ENCODE data around the gene FICD. TPM values are rescaled to one million over a fixed set of nuclear protein-coding genes. Genes with fewer than 3 reads are reported as not detected.
A peak's percentile ranks its signal among the peaks of the same experiment; 100 is the strongest.

The FICD gene
- total and polyA plus RNA-seq, 9 of the 15 experiments (the other 6 are each of a cell fraction or from before 2014, with no cell fraction given), result 0.88 to 4.5 (median 1.9) TPM

DNA sequence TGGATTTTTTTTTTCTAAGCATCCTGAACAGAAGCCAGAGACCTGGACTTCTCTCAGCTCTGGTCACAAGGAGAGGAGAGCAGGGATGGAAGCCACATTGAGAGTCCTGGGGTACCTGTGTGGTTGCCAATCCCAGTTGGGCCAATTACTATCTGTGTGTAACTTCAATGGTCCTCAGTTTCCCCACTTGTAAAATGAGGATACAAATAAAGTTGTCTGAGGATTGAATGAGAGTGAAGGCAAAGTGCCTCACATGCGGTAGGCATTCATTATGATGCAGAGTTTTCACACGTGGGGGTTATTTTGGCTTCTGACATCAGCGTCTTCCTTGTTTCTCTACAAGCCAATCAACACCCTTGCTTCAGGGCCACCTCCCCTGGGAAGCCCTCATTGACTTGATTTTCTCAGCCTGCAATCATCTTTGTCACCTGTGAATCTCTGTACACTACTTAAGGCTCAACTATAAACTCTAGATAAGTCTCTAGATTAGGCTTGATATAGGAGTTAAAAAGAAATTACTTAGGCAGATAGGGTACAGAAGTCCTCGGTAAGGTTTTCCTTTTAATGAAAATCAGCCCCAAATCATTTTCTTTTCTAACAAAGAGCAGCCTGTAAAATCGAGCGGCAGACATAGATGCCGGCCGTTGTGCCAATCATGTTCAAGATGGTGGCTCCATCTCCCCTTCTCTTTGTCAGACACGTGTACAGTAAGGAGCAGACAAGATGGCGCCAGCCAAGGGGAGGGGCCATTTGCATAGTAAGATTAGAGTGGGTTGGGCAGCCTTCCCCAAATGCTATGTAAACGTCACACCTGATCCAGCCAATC lies 37.8 kb upstream of the FICD start (continued):
- TF ChIP-seq BRF2 (IDR thresholded peaks at IDR 0.05; ENCODE audit: borderline replicate concordance, insufficient read depth, insufficient read length) (no peak), HDAC2 (IDR thresholded peaks at IDR 0.05) (no peak), ZNF274 (IDR thresholded peaks at IDR 0.05; ENCODE audit: borderline replicate concordance, low read depth, low read length) (no peak), ATF1 (CRISPR knock-in tag; IDR thresholded peaks at IDR 0.05) (no peak), ATF1 (tag; IDR thresholded peaks at IDR 0.05) (peak; percentile 72), MLX (CRISPR knock-in tag; conservative IDR thresholded peaks at IDR 0.05) (no peak), TSHZ1 (CRISPR knock-in tag; IDR thresholded peaks at IDR 0.05) (no peak), FOXK1 (CRISPR knock-in tag; IDR thresholded peaks at IDR 0.05; ENCODE audit: borderline replicate concordance) (no peak), ZNF224 (CRISPR knock-in tag; IDR thresholded peaks at IDR 0.05) (no peak), USF1 (CRISPR knock-in tag; IDR thresholded peaks at IDR 0.05) (peak; percentile 51; the same call in 1 of the 2 replicates), CHCHD3 (CRISPR knock-in tag; IDR thresholded peaks at IDR 0.05) (no peak), RBM34 (IDR thresholded peaks at IDR 0.05; ENCODE audit: borderline replicate concordance, insufficient read depth, low read length) (no peak), HMBOX1 (IDR thresholded peaks at IDR 0.05) (no peak)
- TF ChIP-seq, protein P1, sequence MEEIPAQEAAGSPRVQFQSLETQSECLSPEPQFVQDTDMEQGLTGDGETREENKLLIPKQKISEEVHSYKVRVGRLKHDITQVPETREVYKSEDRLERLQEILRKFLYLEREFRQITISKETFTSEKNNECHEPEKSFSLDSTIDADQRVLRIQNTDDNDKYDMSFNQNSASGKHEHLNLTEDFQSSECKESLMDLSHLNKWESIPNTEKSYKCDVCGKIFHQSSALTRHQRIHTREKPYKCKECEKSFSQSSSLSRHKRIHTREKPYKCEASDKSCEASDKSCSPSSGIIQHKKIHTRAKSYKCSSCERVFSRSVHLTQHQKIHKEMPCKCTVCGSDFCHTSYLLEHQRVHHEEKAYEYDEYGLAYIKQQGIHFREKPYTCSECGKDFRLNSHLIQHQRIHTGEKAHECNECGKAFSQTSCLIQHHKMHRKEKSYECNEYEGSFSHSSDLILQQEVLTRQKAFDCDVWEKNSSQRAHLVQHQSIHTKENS (CRISPR knock-in tag; IDR thresholded peaks at IDR 0.05), result no peak
- TF ChIP-seq, protein P2, sequence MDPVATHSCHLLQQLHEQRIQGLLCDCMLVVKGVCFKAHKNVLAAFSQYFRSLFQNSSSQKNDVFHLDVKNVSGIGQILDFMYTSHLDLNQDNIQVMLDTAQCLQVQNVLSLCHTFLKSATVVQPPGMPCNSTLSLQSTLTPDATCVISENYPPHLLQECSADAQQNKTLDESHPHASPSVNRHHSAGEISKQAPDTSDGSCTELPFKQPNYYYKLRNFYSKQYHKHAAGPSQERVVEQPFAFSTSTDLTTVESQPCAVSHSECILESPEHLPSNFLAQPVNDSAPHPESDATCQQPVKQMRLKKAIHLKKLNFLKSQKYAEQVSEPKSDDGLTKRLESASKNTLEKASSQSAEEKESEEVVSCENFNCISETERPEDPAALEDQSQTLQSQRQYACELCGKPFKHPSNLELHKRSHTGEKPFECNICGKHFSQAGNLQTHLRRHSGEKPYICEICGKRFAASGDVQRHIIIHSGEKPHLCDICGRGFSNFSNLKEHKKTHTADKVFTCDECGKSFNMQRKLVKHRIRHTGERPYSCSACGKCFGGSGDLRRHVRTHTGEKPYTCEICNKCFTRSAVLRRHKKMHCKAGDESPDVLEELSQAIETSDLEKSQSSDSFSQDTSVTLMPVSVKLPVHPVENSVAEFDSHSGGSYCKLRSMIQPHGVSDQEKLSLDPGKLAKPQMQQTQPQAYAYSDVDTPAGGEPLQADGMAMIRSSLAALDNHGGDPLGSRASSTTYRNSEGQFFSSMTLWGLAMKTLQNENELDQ (CRISPR knock-in tag; IDR thresholded peaks at IDR 0.05; ENCODE audit: borderline replicate concordance), result no peak

Data from K562 (cell line).